ELR (cell line): ENCODE results near the gene MIER2.

ENCODE experiments used
- DNase-seq: peaks from one replicate; pipeline ENCODE4 v3.0.0-alpha.2; 2015; ENCODE audit warnings: low read depth

MIER2 gene

DNA sequence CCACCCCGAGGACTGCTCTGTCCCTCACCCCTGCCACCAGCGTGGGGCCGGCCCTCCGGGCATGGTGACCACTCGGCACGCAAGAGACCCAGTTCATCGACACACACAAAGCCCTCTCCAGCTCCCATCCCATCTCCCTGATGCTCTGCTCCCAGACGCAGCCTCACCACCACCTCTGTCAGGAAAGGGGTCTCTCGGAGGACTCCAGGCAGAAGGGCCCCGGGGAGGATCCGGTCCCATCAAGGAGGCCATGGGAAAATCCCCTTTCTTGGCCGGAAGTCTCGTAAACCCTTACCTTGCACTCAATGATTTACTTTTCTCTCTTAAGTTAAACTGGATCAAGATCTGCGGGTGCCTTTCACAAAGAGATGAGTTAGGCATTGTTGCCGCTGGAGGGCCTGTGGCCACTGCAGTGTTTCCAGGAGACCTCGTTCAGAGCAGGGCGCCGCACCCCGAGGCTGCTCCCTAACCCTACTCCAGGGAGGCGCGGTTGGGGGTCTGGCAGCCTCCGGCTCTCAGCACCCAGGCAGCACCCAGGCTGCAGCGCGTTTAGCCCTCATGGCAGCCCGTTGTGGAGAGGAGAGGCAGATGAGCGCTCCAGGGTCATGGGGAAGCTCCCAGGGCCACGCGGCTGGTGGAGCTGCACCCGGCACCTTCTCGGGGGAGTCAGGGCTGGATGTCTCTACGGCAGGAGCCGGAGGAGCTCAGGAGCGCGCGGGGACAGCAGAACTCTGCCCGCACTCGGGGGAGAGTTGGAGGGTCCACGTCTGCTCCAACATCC lies 33.4 kb upstream of the MIER2 start:
- DNase-seq, result no peak

DNA sequence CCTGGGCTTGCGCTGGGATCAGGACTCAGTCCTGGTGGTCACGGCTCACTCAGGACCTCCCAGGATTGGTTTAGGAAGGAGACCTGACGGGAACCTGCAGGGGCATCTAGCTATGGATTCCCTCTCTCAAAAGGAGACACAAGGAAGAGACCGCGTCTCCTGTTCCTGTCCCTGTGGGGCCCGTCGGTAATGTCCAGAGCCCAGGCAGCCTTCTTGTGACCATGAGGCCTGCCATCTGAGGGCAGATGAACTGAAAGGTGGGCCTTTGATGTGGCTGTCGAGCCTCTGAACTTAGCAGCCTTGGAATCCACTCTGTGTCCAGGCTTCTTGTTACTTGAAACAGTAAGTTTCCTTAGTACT lies 31.5 kb upstream of the MIER2 start:
- DNase-seq, result no peak

- no peak for DNase-seq
These were observed 31.0 kb upstream of the MIER2 start for GRCh38 chr19:375395-376110.

DNA sequence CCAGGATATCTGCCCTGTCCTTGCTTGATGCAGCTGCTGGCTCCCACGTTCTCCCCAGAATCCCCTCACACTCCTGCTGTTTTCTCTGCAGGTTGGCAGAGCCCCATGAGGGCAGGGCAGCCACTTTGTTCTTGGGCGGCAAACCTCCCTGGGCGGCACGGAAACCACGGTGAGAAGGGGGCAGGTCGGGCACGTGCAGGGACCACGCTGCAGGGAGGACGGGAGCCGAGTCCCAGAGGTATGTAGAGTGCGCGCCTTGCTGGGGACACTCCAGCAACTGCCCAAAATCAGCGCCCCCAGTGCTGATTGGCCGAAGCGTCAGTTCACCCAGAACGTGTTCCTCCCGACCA lies 30.3 kb upstream of the MIER2 start:
- no peak for DNase-seq

GRCh38 chr19:374183-374885 lies 29.7 kb upstream of the MIER2 start:
- DNase-seq, result no peak

DNA sequence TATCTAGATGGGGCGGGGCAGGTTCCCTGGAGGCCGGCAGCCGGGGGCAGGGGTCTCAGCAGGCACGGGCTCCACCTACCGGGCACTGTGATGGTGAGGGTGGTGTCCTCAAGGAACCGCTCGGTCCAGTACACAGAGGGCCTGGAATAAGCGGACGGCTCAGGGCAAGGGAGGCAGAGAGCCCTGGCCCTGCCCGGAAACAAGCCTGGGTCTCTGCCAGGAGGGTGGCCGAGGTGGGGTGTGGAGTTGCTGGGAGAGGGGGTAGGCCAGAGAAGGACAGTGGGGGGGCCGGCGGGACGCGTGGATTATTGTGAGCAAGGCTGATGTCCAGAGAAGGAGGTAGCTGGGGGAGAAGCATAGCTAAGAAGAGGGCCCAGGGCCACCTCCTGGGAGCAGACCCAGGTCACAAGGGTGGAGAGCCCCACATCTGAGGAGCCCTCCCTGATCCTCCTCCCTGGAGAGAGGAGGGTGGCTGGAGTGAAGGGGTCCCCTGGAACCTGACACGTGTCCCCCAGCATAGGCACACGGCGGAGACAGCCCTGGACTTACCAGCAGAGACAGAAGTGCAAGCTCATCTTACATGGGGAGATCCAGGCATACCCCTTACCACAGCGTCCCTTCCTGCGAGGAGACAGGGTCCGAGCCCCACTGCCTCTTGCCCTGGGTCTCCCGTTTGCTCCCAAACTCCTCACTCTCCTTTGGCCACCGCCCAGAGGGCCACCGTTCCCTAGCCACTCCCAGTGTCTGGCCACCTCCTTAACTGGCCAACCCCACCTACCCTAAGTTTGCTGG lies 29.0 kb upstream of the MIER2 start:
- no peak for DNase-seq

GRCh38 chr19:372306-372890 lies 27.8 kb upstream of the MIER2 start:
- no peak for DNase-seq

DNA sequence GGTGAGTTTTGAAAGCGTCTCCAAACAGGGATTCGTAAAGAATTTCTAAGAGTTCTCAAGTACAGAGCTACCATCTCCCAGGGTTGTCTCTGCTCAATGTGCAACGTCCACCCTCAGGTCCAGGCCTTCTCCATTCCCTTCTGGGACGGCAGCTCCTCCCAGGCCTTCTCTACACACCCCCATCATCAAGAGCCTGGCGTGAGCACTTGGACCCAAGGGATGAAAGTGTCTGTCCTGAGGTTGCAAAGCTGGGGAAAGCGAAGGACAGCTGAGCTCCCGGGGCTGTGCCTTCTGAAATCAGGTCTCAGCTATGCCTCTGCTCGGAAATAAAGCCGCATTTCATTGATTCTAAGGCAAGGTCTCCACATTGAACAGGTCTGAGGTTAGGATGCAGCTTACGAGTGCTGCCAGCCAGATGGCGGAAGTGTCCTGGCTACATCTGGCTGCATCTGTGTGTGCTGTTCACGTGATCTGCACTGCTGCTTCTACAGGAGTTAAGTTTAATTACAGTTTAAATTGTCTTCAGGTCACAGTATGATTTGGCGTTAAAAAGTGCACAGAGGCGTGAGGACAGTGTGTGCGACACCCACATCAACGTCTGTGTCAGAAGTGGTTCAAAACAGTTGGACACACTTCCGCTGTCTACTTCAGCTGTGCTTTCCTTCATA lies 27.0 kb upstream of the MIER2 start:
- no peak for DNase-seq

GRCh38 chr19:370641-371330 lies 26.2 kb upstream of the MIER2 start:
- no peak for DNase-seq

- DNase-seq, result no peak
These were observed 25.3 kb upstream of the MIER2 start for GRCh38 chr19:369876-370275.

DNA sequence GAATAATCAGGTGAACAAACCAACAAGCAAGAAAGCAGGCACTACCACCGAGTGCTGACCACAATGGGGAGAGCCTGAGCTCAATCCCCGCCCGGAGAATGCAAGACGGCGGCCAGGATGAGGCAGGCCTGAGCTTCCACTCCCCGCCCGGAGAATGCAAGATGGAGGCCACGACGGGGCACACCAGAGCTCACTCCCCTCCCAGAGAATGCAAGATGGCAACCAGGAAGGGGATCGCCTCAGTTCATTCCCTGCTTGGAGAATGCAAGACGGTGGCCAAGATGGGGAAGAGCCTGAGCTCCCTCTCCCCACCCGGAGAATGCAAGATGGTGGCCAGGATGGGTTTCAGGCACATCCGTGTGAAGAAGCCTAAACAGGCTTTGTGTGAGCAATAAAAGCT lies 24.7 kb upstream of the MIER2 start:
- no peak for DNase-seq

DNA sequence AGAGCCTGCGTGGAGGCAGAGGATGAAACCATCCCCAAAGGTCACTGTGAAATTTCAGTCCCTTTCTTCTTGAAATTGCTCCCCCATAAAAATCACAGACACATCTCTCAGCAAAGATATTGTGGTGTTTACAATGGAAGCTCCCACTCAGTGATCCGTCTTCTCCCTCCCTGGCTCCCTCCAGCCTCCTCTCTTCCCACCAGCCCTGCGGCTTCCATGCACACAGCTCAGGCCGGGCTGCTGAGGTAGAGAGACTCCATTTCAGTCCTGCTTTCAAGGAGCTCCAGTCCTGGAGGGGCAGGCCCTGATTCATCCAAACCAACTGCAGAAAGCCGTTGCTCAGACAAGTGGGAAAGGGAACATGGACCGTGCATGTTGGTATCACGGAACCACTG lies 24.0 kb upstream of the MIER2 start:
- no peak for DNase-seq

- no peak for DNase-seq
These were observed 23.5 kb upstream of the MIER2 start for GRCh38 chr19:367963-368629.

DNA sequence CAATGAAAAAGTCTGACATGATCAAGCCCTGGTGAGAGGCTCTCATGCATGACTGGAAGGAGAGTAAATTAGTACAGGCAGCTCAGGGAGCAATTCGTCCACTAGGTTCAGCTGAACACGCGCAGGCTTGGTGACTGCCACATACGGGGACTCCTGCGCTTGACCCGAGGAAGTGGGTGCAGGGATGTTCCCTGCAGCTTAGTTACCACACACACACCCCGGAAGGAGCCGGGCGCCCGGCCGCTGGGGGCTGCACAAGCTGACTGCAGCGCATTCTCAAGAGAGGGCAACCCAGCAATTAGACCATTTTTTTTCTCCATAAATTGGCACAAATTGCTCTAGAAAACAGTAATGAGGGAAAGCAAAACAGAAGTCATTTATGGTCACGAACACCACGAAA lies 23.0 kb upstream of the MIER2 start:
- no peak for DNase-seq

GRCh38 chr19:366951-367350 lies 22.4 kb upstream of the MIER2 start:
- DNase-seq, result no peak

DNA sequence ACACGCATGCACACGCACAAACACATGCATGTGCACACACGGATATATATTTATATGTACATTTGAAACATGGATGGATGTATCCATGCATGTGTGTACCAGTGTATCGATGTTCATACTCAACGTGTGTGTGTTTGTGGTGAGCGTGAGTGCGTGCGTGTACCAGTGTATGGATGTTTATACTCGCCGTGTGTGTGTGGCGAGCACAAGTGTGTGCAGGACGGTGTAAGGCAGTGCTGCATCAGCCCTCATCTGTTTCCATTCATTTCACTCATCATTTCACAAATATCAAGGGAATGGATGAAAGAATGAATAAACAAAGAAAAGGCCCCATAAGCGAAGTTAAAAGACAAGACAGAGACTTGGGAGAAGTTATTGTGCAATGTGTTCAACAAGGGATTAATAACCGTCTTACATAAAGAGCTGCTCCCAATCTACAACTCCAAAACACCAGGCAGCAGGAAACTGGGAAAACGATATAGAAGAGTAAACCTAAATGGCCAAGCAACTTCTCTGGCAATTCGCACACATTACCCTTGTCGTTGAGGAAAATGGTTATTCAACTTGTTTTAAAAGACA lies 21.7 kb upstream of the MIER2 start:
- no peak for DNase-seq

GRCh38 chr19:364496-365287 lies 20.1 kb upstream of the MIER2 start:
- no peak for DNase-seq

- no peak for DNase-seq
These were observed 18.1 kb upstream of the MIER2 start for GRCh38 chr19:362683-363082.

DNA sequence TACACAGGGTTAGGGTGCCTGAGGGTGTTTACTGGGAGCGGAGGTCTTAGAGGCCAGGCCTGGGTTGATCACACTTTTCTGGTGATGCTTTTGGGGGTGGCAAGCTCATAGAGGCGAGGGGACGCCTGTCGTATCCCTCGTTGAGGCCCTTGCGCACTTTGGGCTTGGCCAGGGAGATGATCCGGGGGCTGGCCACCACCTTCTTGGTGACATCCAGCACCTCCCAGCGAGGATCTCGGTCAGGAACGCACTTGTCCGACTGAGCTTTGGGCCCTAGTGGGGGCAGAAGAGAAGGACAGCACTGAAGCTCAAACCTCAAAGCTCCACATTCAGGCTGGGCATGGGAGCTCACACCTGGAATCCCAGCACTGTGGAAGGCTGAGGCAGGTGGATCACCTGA lies 17.6 kb upstream of the MIER2 start:
- DNase-seq, result no peak

DNA sequence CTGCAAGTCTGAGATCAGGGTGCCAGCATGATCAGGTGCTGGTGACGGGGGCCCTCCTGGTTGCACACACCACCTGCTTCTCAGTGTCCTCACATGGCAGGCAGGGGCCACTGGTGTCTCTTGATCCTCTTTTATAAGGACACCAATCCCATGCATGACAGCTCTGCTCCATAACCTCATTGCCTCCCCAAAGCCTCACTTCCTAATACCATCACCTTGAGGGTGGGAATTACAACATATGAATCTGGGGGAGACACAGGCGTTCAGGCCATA lies 15.0 kb upstream of the MIER2 start:
- DNase-seq, result no peak
